ENCODE data around the gene CAMK2N2. TPM values are rescaled to one million over a fixed set of nuclear protein-coding genes. Genes with fewer than 3 reads are reported as not detected.

CAMK2N2 gene
- total RNA-seq, 2 donors from 2014 or later = 0.33 to 1.8 TPM

- Histone ChIP-seq H3K9me3 (ENCODE audit: control insufficient read depth, low read length) (no peaks in the 10 kb centered on the region), H3K4me3 (ENCODE audit: low read length) (no peak overlapping the region), H3K36me3 (ENCODE audit: control insufficient read depth, insufficient read depth, low read length) (no peaks in the 10 kb centered on the region), H3K27me3 (ENCODE audit: control insufficient read depth, insufficient read depth, low read length, poor library complexity, severe bottlenecking) (peaks cover 91% of the 10 kb centered on the region), H3K4me1 (ENCODE audit: control insufficient read depth, insufficient read depth, low read length) (peaks cover 3% of the 10 kb centered on the region), H3K27ac (ENCODE audit: low read depth, low read length) (no peak overlapping the region), H3K9ac (ENCODE audit: extremely low read depth, low read length, poor library complexity, severe bottlenecking) (no peak overlapping the region)
- H3K4me1 Mint-ChIP-seq = peaks cover 5% of the 10 kb centered on the region
- no peak for TF ChIP-seq CTCF (conservative IDR thresholded peaks at IDR 0.05)
- H3K4me3 Mint-ChIP-seq = peak overlapping the region; percentile 47
- peaks cover 86% of the 10 kb centered on the region for H3K27me3 Mint-ChIP-seq (ENCODE audit: insufficient read depth)
- peak; percentile 78 for DNase-seq
- 11 to 28% methylated on average over 13 to 79 of the region's 79 CpGs for WGBS, 2 experiments (ENCODE audit: insufficient coverage in 1 of 2, insufficient read length in 1 of 2)
- H3K27ac Mint-ChIP-seq = no peak overlapping the region
- H3K9me3 Mint-ChIP-seq = no peaks in the 10 kb centered on the region
- no peaks in the 10 kb centered on the region for H3K36me3 Mint-ChIP-seq (ENCODE audit: low read depth)
Observed at GRCh38 chr3:184230603-184231528, 30.5 kb downstream of the CAMK2N2 start.

GRCh38 chr3:184230081-184230602 is 31.2 kb downstream of the CAMK2N2 start:
- H3K9ac ChIP-seq (ENCODE audit: extremely low read depth, low read length, poor library complexity, severe bottlenecking) = no peak overlapping the region
- no peaks in the 10 kb centered on the region for H3K4me1 ChIP-seq (ENCODE audit: control insufficient read depth, insufficient read depth, low read length)
- peaks cover 86% of the 10 kb centered on the region for H3K27me3 Mint-ChIP-seq (ENCODE audit: insufficient read depth)
- H3K36me3 ChIP-seq (ENCODE audit: control insufficient read depth, insufficient read depth, low read length) = no peaks in the 10 kb centered on the region
- peak overlapping the region; percentile 45 for H3K4me3 Mint-ChIP-seq
- no peak overlapping the region for H3K4me3 ChIP-seq (ENCODE audit: low read length)
- peaks cover 94% of the 10 kb centered on the region for H3K27me3 ChIP-seq (ENCODE audit: control insufficient read depth, insufficient read depth, low read length, poor library complexity, severe bottlenecking)
- no peaks in the 10 kb centered on the region for H3K36me3 Mint-ChIP-seq (ENCODE audit: low read depth)
- H3K27ac ChIP-seq (ENCODE audit: low read depth, low read length) = no peak overlapping the region
- WGBS, 2 experiments (ENCODE audit: insufficient coverage in 1 of 2, insufficient read length in 1 of 2) = 3 to 4% methylated on average over 38 to 61 of the region's 61 CpGs
- peaks cover 2% of the 10 kb centered on the region for H3K4me1 Mint-ChIP-seq
- no peaks in the 10 kb centered on the region for H3K9me3 Mint-ChIP-seq
- DNase-seq = peak; percentile 69
- no peak overlapping the region for H3K27ac Mint-ChIP-seq
- TF ChIP-seq CTCF (conservative IDR thresholded peaks at IDR 0.05) = no peak
- no peaks in the 10 kb centered on the region for H3K9me3 ChIP-seq (ENCODE audit: control insufficient read depth, low read length)

- H3K27me3 Mint-ChIP-seq (ENCODE audit: insufficient read depth) = peaks cover 84% of the 10 kb centered on the region
- no peak within 1 kb of the TSS for H3K9ac ChIP-seq (ENCODE audit: extremely low read depth, low read length, poor library complexity, severe bottlenecking)
Observed at GRCh38 chr3:184229394-184230080, 31.8 kb downstream of the CAMK2N2 start, which contains the start of gene VWA5B2. VWA5B2 (plus strand) TSS chr3:184229585; CDS start chr3:184230529, 944 bp downstream.

More at GRCh38 chr3:184229394-184230080, 31.8 kb downstream of the CAMK2N2 start, which contains the start of gene VWA5B2:
- no peaks in the 10 kb centered on the region for H3K4me1 ChIP-seq (ENCODE audit: control insufficient read depth, insufficient read depth, low read length)
- TF ChIP-seq CTCF (conservative IDR thresholded peaks at IDR 0.05) = peak; percentile 61
- H3K4me3 ChIP-seq (ENCODE audit: low read length) = peak within 1 kb of the TSS; percentile 73
- H3K27ac ChIP-seq (ENCODE audit: low read depth, low read length) = no peak within 1 kb of the TSS
- no peaks in the 10 kb centered on the region for H3K36me3 ChIP-seq (ENCODE audit: control insufficient read depth, insufficient read depth, low read length)
- peak; percentile 90 for DNase-seq
- peaks cover 2% of the 10 kb centered on the region for H3K4me1 Mint-ChIP-seq
- WGBS, 2 experiments (ENCODE audit: insufficient coverage in 1 of 2, insufficient read length in 1 of 2) = 1% methylated on average over 37 to 66 of the region's 66 CpGs
- H3K27me3 ChIP-seq (ENCODE audit: control insufficient read depth, insufficient read depth, low read length, poor library complexity, severe bottlenecking) = peaks cover 94% of the 10 kb centered on the region
- H3K4me3 Mint-ChIP-seq = peak within 1 kb of the TSS; percentile 45
- H3K9me3 ChIP-seq (ENCODE audit: control insufficient read depth, low read length) = no peaks in the 10 kb centered on the region
- no peak within 1 kb of the TSS for H3K27ac Mint-ChIP-seq
- H3K36me3 Mint-ChIP-seq (ENCODE audit: low read depth) = no peaks in the 10 kb centered on the region
- no peaks in the 10 kb centered on the region for H3K9me3 Mint-ChIP-seq
